Effector memory CD8-positive, alpha-beta T cell (primary cell): ENCODE results near the gene DTNBP1.

Experiments
- ATAC-seq: fragments of 150-1000 bp; cut with Tn5 transposase; replicated peaks from 2 replicates; pipeline ENCODE4 v1.10.0; 2021; ENCODE audit warnings: mild to moderate bottlenecking, moderate library complexity
- DNase-seq, 3 experiments: peaks; one replicate each; pipeline ENCODE4 v3.0.0; 2021
- H3K27ac Mint-ChIP-seq, 2 donors: one replicate each; pipeline ENCODE4 v1.8.0; 2022; ENCODE audit warnings: mild to moderate bottlenecking in 2 of 2, mixed read lengths in 2 of 2, moderate library complexity in 2 of 2
- H3K27me3 Mint-ChIP-seq, 2 donors: one replicate each; pipeline ENCODE4 v1.8.0; 2022; ENCODE audit warnings: mixed read lengths in 2 of 2
- H3K36me3 Mint-ChIP-seq: one replicate; pipeline ENCODE4 v1.8.0; 2022; ENCODE audit warnings: mild to moderate bottlenecking, moderate library complexity, mixed read lengths; ENCODE audit not compliant: insufficient read depth
- H3K4me1 Mint-ChIP-seq, 2 donors: one replicate each; pipeline ENCODE4 v1.8.0; 2022; ENCODE audit warnings: low read depth in 2 of 2, mixed read lengths in 2 of 2
- H3K4me3 Mint-ChIP-seq, 2 donors: one replicate each; pipeline ENCODE4 v1.8.0; 2022; ENCODE audit warnings: mild to moderate bottlenecking in 2 of 2, mixed read lengths in 2 of 2, moderate library complexity in 2 of 2
- H3K9me3 Mint-ChIP-seq, 2 donors: one replicate each; pipeline ENCODE4 v1.8.0; 2022; ENCODE audit warnings: mixed read lengths in 2 of 2

The DTNBP1 gene

DNA sequence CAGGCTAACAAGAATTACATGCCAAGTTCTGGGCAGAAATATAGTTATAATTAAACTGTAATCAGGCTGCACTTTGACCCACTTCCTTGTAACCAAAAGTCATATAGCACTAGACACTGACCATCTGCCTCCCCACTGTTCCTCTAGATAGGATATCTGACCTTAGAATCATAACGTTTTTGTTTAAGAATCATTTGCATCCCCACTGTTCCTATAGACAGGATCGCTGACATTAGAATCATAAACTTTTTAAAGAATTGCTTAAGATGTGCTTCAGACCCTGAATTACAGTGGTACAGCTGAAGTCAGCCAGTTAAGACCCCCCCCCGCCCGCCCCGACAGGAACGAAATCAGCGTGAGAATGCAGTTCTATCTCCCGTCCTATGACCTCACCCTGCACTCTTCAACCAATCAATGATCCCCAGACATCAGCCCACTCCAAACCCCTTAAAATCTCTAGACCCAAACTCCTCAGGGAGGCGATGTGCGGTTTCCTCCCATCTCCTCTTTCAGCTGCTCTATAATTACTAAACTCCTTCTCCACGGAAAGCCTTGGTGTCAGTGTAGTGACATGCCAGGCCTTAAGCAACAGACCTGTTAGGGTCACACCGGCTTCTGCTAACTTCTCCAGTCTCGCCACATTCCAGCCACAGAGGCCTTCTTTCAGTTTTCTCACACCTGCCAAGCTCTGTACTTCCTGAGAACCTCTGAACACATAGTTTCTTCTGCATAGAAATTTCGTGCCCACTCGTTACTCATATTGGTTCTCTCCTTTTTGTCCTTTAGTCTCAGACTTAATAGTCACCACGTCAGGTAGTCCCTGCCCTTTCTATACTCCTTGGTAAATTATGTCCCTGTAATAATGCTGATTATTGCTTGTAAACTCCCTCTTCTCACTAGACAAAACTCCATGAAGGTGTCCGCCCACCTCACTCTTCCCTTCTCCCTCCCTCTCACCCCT is 93.5 kb downstream of the DTNBP1 start:
- no peak for ATAC-seq
- H3K4me3 Mint-ChIP-seq: no peak overlapping the region

DNA sequence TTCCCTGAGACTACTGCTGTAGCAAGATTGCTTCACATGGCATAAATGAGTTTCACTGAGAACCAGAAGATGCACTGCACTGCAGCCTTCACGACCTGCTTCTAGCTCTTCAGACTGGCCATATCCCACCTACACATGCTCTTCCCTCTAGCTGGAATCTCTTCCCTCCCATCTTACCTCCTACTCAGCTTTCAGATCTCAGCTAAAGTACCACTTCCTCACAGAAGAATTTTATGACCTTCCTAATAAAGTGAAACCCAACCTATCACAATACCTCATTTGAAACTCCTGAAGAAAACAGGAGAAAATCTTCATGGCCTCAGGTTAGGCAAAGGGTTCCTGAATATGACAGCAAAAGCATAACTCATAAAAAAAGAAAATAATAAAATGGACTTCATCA is 99.9 kb downstream of the DTNBP1 start:
- Mint-ChIP-seq H3K4me1 (peaks cover 3 to 9% of the 10 kb centered on the region in 2 donors), H3K27me3 (no peaks in the 10 kb centered on the region), H3K9me3 (no peaks in the 10 kb centered on the region), H3K4me3 (no peak overlapping the region), H3K36me3 (no peaks in the 10 kb centered on the region), H3K27ac (no peak overlapping the region)
- ATAC-seq (no peak), DNase-seq (no peak)

More for the DNA sequence above, 93.5 kb downstream of the DTNBP1 start:
- Mint-ChIP-seq H3K4me1 (peaks cover 16 to 21% of the 10 kb centered on the region in 2 donors), H3K36me3 (no peaks in the 10 kb centered on the region), H3K27me3 (no peaks in the 10 kb centered on the region), H3K9me3 (no peaks in the 10 kb centered on the region), H3K27ac (no peak overlapping the region)
- DNase-seq: no peak

DNA sequence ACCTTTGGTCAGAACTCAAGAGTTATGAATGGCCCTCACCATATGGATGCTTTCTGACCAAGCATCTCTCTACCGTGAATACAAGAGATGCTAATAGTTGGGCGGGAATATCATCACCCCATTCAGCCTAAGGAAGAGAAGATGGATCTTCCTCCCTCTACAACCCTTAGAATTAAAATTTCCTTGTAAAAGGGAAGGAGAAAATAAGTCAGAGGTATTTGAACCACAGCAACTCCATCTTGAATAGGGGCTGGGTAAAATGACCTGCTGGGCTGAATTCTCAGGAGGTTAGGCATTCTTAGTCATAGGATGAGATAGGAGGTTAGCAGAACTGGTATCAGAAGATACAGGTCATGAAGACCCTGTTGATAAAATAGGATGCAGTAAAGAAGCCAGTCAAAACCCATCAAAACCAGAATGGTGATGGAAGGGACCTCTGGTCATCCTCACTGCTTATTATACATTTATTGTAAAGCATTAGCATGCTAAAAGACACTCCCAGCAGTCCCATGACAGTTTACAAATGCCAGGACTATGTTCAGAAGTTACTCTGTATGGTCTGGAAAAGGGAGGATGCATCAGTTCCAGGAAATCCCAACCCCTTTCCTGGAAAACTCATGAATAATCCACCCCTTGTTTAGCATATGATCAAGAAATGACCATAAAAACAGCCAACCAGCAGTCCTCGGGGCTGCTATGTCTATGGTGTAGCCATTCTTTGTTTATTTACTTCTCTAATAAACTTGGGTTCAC is 101.2 kb downstream of the DTNBP1 start:
- no peaks in the 10 kb centered on the region for H3K9me3 Mint-ChIP-seq
- H3K27me3 Mint-ChIP-seq: no peaks in the 10 kb centered on the region
- DNase-seq: no peak
- no peak for ATAC-seq
- H3K27ac Mint-ChIP-seq: no peak overlapping the region
- H3K4me1 Mint-ChIP-seq: peaks cover 6 to 14% of the 10 kb centered on the region in 2 donors
- no peaks in the 10 kb centered on the region for H3K36me3 Mint-ChIP-seq
- H3K4me3 Mint-ChIP-seq: no peak overlapping the region

DNA sequence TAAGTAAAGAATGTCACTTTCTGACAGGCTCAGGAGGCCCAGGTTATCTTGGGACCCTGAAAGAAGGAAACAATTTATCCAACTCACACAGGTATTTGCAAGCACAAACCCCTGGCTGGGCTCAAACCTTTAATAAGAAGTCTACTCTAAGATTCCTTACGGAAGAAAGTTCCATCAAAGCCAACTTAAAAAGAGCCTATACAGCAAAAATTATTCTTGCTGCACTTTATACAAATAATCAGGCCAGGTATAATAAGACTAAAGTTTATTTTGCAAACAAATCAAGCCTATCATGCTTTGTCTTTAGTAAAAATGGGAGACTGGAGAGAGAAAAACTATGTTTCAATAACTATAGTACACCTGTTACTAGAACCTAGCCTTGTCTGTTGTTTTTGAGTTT is 102.1 kb downstream of the DTNBP1 start:
- H3K4me3 Mint-ChIP-seq: no peak overlapping the region
- H3K9me3 Mint-ChIP-seq: no peaks in the 10 kb centered on the region
- DNase-seq: no peak
- H3K27me3 Mint-ChIP-seq: no peaks in the 10 kb centered on the region
- peaks cover 6 to 18% of the 10 kb centered on the region in 2 donors for H3K4me1 Mint-ChIP-seq
- no peak overlapping the region for H3K27ac Mint-ChIP-seq
- H3K36me3 Mint-ChIP-seq: no peaks in the 10 kb centered on the region
- ATAC-seq: no peak

DNA sequence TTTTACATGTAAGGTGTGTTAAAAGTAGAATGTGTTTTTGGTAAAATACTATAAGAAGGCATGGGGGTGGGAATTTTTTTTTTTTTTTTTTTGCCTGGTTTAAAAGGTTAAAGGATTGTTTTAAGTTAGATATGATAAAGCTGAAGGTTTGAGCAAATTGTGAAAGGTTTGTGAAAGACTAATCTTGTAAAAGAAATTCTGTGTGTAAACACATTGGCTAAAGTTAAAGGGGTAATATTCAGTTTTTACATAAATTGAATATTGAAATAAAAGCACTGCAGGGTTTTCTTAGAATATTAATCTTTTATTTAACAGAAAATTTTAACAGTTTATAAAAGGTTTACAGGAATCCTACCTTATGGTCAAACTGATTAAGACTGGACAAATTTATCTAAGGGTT is 105.7 kb downstream of the DTNBP1 start:
- Mint-ChIP-seq H3K4me3 (no peak overlapping the region), H3K27me3 (no peaks in the 10 kb centered on the region), H3K9me3 (no peaks in the 10 kb centered on the region), H3K27ac (peak overlapping the region in 1 of 2 donors; percentile 13), H3K4me1 (peaks cover 6 to 23% of the 10 kb centered on the region in 2 donors), H3K36me3 (no peaks in the 10 kb centered on the region)
- no peak for ATAC-seq
- DNase-seq: no peak

DNA sequence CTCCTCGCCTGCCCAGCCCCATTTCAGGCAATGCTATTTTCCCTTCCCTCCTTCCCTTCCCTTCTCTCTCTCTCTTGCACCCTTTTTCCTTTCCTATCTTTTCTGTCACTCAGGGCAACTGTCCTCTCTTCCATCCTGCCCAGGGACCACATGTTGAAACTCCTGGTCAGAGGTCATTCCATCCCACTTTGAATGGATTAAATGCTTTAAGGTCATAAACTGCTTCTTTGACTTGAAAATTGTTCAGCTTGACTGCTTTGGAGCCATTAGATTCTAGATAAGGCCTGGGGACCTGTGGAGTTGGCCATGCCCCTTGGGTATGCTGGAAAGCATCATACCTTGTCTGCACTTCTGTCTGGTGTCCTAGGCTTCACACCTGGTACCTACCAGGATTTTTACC is 106.1 kb downstream of the DTNBP1 start:
- Mint-ChIP-seq H3K27ac (peak overlapping the region in 1 of 2 donors; percentile 13), H3K27me3 (no peaks in the 10 kb centered on the region), H3K36me3 (no peaks in the 10 kb centered on the region), H3K4me1 (peaks cover 10 to 27% of the 10 kb centered on the region in 2 donors), H3K9me3 (no peaks in the 10 kb centered on the region), H3K4me3 (no peak overlapping the region)
- DNase-seq (no peak), ATAC-seq (no peak)

DNA sequence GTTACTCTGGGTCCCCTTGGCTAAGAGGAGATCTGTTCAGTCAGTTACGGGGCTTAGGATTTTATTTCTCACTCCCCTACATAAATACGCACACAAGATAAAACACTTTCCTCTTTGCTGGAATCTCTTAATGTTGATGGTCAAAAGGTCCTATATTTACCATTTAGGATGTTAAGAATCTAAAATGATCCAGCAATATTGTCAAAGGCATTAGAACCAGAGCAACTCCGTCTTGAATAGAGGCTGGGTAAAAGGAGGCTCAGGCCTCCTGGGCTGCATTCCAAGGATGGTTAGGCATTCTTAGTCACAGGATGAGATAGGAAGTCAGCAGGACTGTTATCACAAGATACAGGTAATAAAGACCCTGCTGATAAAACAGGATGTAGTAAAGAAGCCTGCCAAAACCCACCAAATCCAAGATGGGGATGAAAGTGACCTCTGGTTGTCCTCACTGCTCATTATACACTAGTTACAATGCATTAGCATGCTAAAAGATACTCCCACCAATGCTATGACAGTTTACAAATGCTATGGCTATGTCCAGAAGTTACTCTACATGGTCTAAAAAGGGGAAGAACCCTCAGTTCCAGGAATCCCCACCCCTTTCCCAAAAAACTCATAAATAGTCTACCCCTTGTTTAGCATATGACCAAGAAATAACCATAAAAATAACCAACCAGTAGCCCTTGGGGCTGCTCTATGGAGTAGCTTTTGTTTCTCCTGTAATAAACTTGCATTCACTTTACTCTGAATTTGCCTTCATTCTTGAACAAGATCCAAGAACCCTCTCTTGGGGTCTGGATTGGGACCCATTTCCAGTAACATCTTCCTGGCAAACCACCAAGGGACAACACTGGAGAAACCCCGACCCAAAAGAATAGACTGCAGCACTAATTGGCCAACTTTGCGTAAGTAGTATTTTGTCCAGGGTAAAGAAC is 107.5 kb downstream of the DTNBP1 start:
- Mint-ChIP-seq H3K9me3 (no peaks in the 10 kb centered on the region), H3K27me3 (no peaks in the 10 kb centered on the region), H3K4me3 (no peak overlapping the region), H3K27ac (no peak overlapping the region), H3K4me1 (peaks cover 16 to 36% of the 10 kb centered on the region in 2 donors), H3K36me3 (no peaks in the 10 kb centered on the region)
- no peak for ATAC-seq
- DNase-seq: no peak

DNA sequence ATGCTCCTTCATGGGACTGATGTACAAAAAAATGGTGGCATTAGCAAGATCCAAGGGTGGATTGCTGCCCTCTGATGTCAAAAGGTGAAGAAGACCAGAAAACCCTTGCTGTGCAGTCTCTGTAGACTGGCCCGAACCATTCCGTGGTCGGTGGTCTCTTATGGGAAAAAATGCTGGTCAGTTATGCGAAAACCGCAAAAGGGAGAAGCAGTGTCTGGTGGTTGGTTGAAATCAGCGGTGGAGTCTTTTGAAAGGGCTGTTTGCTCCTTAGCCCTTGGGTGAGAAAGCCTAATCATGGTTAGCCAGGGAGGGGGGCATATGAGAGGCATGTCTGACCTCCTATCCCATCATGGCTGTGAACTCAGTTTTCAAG is 108.1 kb downstream of the DTNBP1 start:
- Mint-ChIP-seq H3K36me3 (no peaks in the 10 kb centered on the region), H3K9me3 (no peaks in the 10 kb centered on the region), H3K4me1 (peaks cover 16 to 36% of the 10 kb centered on the region in 2 donors), H3K4me3 (no peak overlapping the region), H3K27ac (peak overlapping the region in 1 of 2 donors; percentile 17), H3K27me3 (no peaks in the 10 kb centered on the region)
- DNase-seq (no peak), ATAC-seq (no peak)

DNA sequence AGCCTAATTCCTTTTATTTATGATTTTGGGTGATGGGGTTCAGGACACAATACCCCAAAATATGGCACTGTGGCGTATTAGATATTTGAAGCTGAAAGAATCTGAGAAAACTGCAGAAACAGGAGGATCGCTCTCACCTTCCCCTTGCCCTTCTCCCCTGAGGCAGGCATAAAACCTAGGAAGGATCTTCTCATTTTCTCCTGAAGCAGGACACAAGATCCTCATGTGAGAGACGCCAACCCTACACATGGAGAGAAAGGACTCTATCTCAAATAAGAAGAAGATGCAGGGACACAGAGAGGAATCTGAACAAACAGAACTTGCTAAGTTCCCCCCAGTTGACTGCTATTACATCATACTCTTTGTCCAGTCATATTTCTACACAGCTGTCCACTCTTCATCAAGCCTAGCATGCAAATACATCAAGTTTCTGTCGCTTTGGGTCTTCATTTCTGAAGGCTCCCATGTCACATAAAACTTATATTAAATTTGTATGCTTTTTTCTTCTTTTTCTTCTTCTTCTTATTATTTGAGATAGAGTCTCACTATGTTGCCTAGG is 109.0 kb downstream of the DTNBP1 start:
- H3K27me3 Mint-ChIP-seq: no peaks in the 10 kb centered on the region
- H3K4me3 Mint-ChIP-seq: no peak overlapping the region
- no peak overlapping the region for H3K27ac Mint-ChIP-seq
- H3K4me1 Mint-ChIP-seq: peaks cover 16 to 36% of the 10 kb centered on the region in 2 donors
- no peaks in the 10 kb centered on the region for H3K36me3 Mint-ChIP-seq
- ATAC-seq (no peak), DNase-seq (no peak)
- no peaks in the 10 kb centered on the region for H3K9me3 Mint-ChIP-seq

DNA sequence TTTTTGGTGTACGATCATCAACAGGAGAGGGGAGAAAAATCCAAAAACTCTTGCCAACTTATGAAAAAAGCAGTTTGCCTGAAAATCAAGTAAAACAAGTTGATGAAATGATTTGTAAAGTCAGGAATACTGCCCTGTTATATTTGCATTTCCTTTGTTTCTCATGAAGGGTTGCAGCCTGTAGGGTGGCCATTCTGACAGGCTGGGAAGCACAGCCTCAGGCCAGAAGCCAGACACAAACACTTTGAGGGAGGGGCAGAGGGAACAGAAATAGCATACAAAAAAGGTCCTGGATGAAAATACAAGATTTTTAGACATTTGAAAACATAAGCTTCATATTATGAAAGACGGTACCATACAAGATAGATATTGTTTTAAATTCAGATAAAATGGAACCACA is 109.8 kb downstream of the DTNBP1 start:
- Mint-ChIP-seq H3K36me3 (no peaks in the 10 kb centered on the region), H3K4me3 (no peak overlapping the region), H3K9me3 (no peaks in the 10 kb centered on the region), H3K27me3 (no peaks in the 10 kb centered on the region), H3K27ac (no peak overlapping the region), H3K4me1 (peaks cover 16 to 36% of the 10 kb centered on the region in 2 donors)
- no peak for ATAC-seq
- DNase-seq: no peak

DNA sequence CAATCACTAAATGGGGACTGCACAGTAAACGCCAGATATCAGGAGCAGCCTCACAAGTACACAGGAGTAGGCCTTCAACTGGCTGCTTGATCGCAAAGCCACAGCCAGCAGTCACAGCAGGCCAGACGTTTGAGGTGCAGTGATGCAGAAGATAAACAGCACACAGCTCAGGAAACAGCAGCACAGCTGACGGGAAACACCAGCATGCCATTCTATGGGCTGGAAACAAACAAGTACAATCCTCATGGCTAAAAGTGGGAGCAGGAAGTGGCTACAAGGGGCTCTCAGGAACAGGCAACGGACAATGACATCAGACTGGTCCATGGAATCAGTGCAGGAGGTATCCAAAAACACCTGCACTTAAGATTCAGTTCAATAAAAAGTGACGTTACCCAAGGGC is 111.0 kb downstream of the DTNBP1 start:
- DNase-seq (no peak), ATAC-seq (no peak)
- no peaks in the 10 kb centered on the region for H3K9me3 Mint-ChIP-seq
- peaks cover 15 to 34% of the 10 kb centered on the region in 2 donors for H3K4me1 Mint-ChIP-seq
- no peak overlapping the region for H3K4me3 Mint-ChIP-seq
- H3K36me3 Mint-ChIP-seq: no peaks in the 10 kb centered on the region
- no peaks in the 10 kb centered on the region for H3K27me3 Mint-ChIP-seq
- no peak overlapping the region for H3K27ac Mint-ChIP-seq

DNA sequence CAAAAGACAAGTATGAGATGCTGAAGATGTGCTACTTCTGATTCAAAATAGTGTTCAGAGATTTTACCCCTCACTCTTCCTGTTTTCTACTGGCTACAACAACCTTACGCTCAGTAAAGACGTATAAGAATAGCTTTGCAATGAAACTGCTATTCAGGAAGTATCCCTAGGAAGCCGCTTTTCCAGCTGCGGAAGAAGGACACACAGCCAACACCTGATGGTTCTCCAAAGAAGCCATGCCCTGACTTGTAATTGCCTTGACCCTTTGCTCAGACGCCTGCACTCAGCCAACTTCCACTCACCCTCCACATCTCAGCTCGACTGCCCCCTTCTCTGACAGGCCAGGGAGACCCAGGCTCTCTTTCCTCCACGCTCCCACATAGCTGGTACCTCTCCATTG is 111.6 kb downstream of the DTNBP1 start:
- no peak for DNase-seq
- Mint-ChIP-seq H3K36me3 (no peaks in the 10 kb centered on the region), H3K4me1 (peaks cover 13 to 31% of the 10 kb centered on the region in 2 donors), H3K4me3 (no peak overlapping the region), H3K27ac (peak overlapping the region in 1 of 2 donors; percentile 30), H3K9me3 (no peaks in the 10 kb centered on the region), H3K27me3 (no peaks in the 10 kb centered on the region)
- ATAC-seq: no peak
